PFSK-1 (cell line): ENCODE measurements around the gene PAQR3.

Experiments
- POLR2AphosphoS5 ChIP-seq: IDR thresholded peaks from 2 replicates; pipeline ENCODE4 v1.6.1; 2012; ENCODE audit warnings: low read depth, mild to moderate bottlenecking, control low read depth, low read length, moderate library complexity
- REST ChIP-seq, 2 experiments: IDR thresholded peaks; 2 replicates each; pipeline versions ENCODE4 v1.6.1 to v1.8.0; 2011 to 2012; ENCODE audit warnings: low read depth in 2 of 2, low read length in 2 of 2, control low read depth in 1 of 2, inconsistent platforms in 1 of 2, mild to moderate bottlenecking in 1 of 2, moderate library complexity in 1 of 2; ENCODE audit not compliant: insufficient read depth in 1 of 2
- TAF1 ChIP-seq: IDR thresholded peaks from 2 replicates; pipeline ENCODE4 v1.6.1; 2012; ENCODE audit warnings: low read length, control low read depth, borderline replicate concordance; ENCODE audit not compliant: insufficient read depth

GRCh38 chr4:78938474-78938867 is 767 bp downstream of the PAQR3 start:
- TF ChIP-seq REST (IDR thresholded peaks at IDR 0.05; ENCODE audit: insufficient read depth in 1 of 2, low read depth in 2 of 2, low read length in 2 of 2): no peak
- TF ChIP-seq TAF1: no peak
- TF ChIP-seq POLR2AphosphoS5: no peak
